Thymus (tissue), 11 donors: ENCODE measurements around the gene CENPF. TPM values are rescaled to one million over a fixed set of nuclear protein-coding genes. Genes with fewer than 3 reads are reported as not detected.

Experiments
- DNase-seq, 9 donors: peaks; one replicate each; pipeline ENCODE4 v3.0.0-alpha.2; 2013; ENCODE audit warnings: low spot score in 9 of 9, low read depth in 6 of 9, missing footprints in 1 of 9
- H3K27ac ChIP-seq, 2 donors: one replicate each; pipeline ENCODE4 v1.5.1; 2013; ENCODE audit warnings: control low read depth in 1 of 2, low read depth in 1 of 2, low read length in 1 of 2, mild to moderate bottlenecking in 1 of 2, moderate library complexity in 1 of 2
- H3K27me3 ChIP-seq, 2 donors: one replicate each; pipeline ENCODE4 v1.5.1; 2013; ENCODE audit warnings: low read length in 1 of 2; ENCODE audit not compliant: control insufficient read depth in 2 of 2, insufficient read depth in 1 of 2
- H3K36me3 ChIP-seq, 2 donors: one replicate each; pipeline ENCODE4 v1.5.1; 2013; ENCODE audit warnings: low read length in 1 of 2, mild to moderate bottlenecking in 1 of 2, moderate library complexity in 1 of 2; ENCODE audit not compliant: control insufficient read depth in 2 of 2, insufficient read depth in 2 of 2
- H3K4me1 ChIP-seq, 2 donors: one replicate each; pipeline ENCODE4 v1.5.1; 2013; ENCODE audit warnings: low read length in 2 of 2; ENCODE audit not compliant: control insufficient read depth in 2 of 2, insufficient read depth in 2 of 2
- H3K4me3 ChIP-seq, 2 donors: one replicate each; pipeline ENCODE4 v1.5.1; 2013; ENCODE audit warnings: low read length in 2 of 2, control low read depth in 1 of 2, mild to moderate bottlenecking in 1 of 2
- H3K9me3 ChIP-seq, 2 donors: one replicate each; pipeline ENCODE4 v1.5.1; 2013; ENCODE audit warnings: low read length in 1 of 2, mild to moderate bottlenecking in 1 of 2; ENCODE audit not compliant: control insufficient read depth in 2 of 2, insufficient read depth in 1 of 2
- WGBS: extraction: QIAGEN DNeasy Blood & Tissue Kit; methylation state at CpG from one replicate; pipeline ENCODE4 v1.1.7; 2013; 5-methylcytosine and 5-hydroxymethylcytosine counted together
- polyA plus RNA-seq: library from polyadenylated mRNA; stranded (reverse); fragments of 200-250 nt; gene quantifications from one replicate; pipeline ENCODE4 v1.2.3, GENCODE V29; 2013
- total RNA-seq: library from RNA; stranded (reverse); fragments of 120-200 nt; gene quantifications from one replicate; pipeline ENCODE4 v1.2.4, GENCODE V29; 2013
- donor health status: healthy.

Gene CENPF
- total and polyA plus RNA-seq, 2 donors, result 8.0 to 85.8 TPM

DNA sequence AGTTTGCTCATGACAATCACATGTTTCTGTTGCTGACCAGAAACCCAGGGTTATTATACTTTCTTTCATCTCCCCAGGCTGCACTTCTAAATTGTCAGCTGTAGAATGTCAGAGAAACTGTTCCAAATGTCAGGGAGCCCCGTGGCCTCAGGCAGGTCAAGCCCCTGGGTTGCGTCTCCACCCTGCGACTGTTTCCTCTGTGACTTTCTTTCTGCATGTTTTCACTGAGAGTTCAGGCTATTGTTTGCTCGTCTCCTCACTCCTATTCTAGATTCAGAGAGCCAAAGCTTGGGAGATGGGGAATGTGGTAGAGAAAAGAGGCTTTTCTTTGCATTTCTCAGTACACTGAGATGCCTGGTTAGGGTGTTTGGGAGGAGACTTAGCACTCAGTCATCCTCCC, 97.4 kb downstream of the CENPF start:
- Histone ChIP-seq H3K4me1 (no peaks in the 10 kb centered on the region), H3K4me3 (no peak overlapping the region), H3K36me3 (no peaks in the 10 kb centered on the region), H3K9me3 (no peaks in the 10 kb centered on the region), H3K27ac (no peak overlapping the region), H3K27me3 (no peaks in the 10 kb centered on the region)
- DNase-seq, result no peak
- WGBS, result 67% methylated on average over 4 of the region's 4 CpGs

DNA sequence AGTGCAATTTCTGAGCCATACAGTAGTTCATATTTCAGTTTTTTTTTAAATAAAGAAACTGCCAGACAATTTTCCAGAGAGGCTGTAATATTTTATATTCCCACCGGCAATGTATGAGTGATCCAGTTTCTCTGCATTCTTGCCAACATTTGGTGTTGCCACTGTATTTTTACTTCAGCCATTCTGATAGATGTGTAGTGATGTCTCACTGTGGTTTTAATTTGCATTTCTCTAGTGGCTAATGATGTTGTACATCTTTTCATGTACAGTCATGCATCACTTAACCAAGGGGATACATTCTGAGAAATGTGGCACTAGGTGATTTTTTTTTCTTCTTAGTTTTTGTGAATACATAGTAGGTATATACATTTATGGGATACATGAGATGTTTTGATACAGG, 99.6 kb downstream of the CENPF start:
- Histone ChIP-seq H3K36me3 (no peaks in the 10 kb centered on the region), H3K4me3 (no peak overlapping the region), H3K4me1 (no peaks in the 10 kb centered on the region), H3K9me3 (no peaks in the 10 kb centered on the region), H3K27me3 (no peaks in the 10 kb centered on the region), H3K27ac (no peak overlapping the region)
- no peak for DNase-seq
- 95% methylated on average over 1 of the region's 1 CpG for WGBS

DNA sequence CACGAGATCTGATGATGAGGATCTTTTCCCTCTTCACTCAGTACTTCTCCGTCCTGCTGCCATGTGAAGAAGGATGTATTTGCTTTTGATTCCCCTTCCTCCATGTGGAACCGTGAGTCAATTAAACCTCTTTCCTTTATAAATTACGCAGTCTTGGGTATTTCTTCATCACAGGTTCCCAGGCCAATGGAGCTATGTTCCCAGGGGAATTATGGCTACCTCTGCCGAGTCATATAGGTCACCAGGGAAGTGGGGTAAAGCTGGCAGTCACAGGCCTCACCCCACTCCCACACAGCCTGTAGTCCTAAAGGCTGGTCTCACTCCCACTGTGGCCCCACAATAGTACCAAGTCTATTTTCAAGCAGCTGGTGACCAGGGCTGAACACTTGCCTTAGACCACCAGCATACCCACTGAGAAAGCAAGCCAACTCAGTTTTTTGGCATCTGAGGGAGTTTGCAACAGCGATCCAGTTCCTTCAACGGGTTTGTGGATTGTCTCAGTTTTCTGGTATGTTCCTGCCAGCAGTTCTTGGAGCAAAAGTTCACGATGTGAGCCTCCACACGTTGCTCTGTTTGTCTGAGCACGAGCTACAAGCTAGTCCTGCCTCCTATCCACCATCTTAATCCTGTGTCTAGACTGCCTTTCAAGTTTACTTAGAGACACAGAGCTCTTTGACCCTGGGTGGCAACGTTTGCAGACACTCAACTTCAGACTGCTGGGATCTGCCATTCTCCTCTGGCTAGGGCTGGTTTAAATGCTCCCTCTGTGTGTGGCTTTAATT, 104.5 kb downstream of the CENPF start:
- Histone ChIP-seq H3K4me1 (no peaks in the 10 kb centered on the region), H3K36me3 (no peaks in the 10 kb centered on the region), H3K9me3 (no peaks in the 10 kb centered on the region), H3K27ac (no peak overlapping the region), H3K4me3 (no peak overlapping the region), H3K27me3 (no peaks in the 10 kb centered on the region)
- no peak for DNase-seq
- WGBS, result 88% methylated on average over 11 of the region's 11 CpGs

DNA sequence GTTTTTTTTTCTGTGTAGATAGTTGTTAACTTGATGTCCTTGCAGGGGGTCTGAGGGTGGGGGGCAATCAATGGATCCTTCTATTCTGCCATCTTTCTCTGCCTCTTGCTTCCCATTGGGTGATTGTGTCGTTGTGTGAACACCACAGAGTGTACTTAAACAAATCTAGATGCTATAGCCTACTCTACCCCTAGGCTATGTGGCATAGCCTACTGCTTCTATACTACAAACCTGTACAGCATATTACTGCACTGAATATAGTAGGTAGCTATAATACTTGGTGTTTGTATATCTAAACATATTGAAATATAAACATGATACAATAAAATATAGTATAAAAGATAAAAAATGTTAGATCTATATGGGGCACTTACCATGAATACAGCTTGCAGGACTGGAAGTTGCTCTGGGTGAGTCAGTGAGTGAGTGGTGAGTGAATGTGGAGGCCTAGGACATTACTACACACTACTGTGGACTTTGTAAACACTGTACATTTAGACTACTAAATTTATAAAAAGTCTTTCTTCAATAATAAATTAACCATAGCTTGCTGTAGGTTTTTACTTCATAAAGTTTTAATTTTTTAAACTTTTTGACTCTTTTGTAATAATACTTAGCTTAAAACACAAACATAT, 105.4 kb downstream of the CENPF start:
- Histone ChIP-seq H3K27ac (no peak overlapping the region), H3K9me3 (no peaks in the 10 kb centered on the region), H3K27me3 (no peaks in the 10 kb centered on the region), H3K4me1 (no peaks in the 10 kb centered on the region), H3K4me3 (no peak overlapping the region), H3K36me3 (no peaks in the 10 kb centered on the region)
- WGBS, result 44% methylated on average over 1 of the region's 1 CpG
- DNase-seq, result no peak

DNA sequence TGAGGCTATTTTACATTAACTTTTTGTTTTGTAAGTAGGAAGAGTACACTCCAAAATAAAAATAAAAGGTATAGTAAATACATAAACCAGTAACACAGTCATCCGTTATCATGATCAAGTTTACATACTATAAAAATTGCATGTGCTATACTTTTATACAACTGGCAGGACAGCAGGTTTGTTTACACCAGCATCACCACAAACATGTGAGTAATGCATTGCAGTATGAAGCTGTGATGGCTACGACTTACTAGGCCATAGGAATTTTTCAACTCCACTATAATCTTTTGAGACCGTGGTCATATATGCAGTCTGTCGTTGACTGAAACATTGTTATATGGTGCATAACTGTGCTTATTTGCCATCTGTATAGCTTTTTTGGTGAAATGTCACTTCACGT, 106.2 kb downstream of the CENPF start:
- no peaks in the 10 kb centered on the region for H3K36me3 ChIP-seq
- no peaks in the 10 kb centered on the region for H3K4me1 ChIP-seq
- H3K9me3 ChIP-seq, result no peaks in the 10 kb centered on the region
- DNase-seq, result no peak
- H3K27ac ChIP-seq, result no peak overlapping the region
- no peaks in the 10 kb centered on the region for H3K27me3 ChIP-seq
- H3K4me3 ChIP-seq, result no peak overlapping the region
- WGBS, result 94% methylated on average over 5 of the region's 5 CpGs

DNA sequence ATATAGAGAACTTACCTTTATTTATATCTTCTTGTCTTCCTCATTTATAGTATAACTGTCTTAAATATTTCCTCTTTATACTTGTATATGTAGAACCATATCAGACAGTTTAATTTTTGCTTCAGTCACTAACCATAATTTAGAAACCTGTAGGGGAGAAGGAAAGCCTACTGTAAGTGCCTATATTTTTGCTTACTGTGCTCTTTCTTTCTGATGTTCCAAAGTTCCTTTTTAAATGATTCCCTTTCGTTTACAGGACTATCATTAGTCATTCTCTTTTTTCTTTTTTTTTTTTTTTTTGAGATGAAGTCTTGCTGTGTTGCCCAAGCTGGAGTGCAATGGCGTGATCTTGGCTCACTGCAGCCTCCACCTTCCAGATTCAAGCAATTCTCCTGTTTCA, 109.7 kb downstream of the CENPF start:
- H3K4me3 ChIP-seq, result no peak overlapping the region
- H3K27ac ChIP-seq, result no peak overlapping the region
- DNase-seq, result no peak
- H3K27me3 ChIP-seq, result no peaks in the 10 kb centered on the region
- WGBS, result 82% methylated on average over 2 of the region's 2 CpGs
- H3K9me3 ChIP-seq, result no peaks in the 10 kb centered on the region
- no peaks in the 10 kb centered on the region for H3K36me3 ChIP-seq
- no peaks in the 10 kb centered on the region for H3K4me1 ChIP-seq

Other genes starting within 250 kb of the CENPF start
- 1.3 TPM for gene PTPN14, start 51.6 kb upstream of the CENPF start, total RNA-seq
- gene PTPN14, start 51.6 kb upstream of the CENPF start, polyA plus RNA-seq, result 4.3 TPM